Transverse colon (tissue), 4 donors: ENCODE data around the gene FMNL2. TPM values are rescaled to one million over a fixed set of nuclear protein-coding genes. Genes with fewer than 3 reads are reported as not detected.
A peak's percentile ranks its signal among the peaks of the same experiment; 100 is the strongest.

ENCODE experiments used
- DNase-seq: peaks from one replicate; pipeline ENCODE4 v3.0.0-alpha.2; 2019
- H3K27ac ChIP-seq, 4 donors: fragments of 200-600 bp; sonication (generic); 2 replicates each; pipeline ENCODE4 v1.5.1; 2016 to 2018; ENCODE audit warnings: inconsistent platforms in 4 of 4
- H3K27me3 ChIP-seq: fragments of 200-600 bp; sonication (generic); 2 replicates; pipeline ENCODE4 v1.5.1; 2017; ENCODE audit warnings: inconsistent platforms
- H3K36me3 ChIP-seq, 4 donors: fragments of 200-600 bp; sonication (generic); 2 replicates each; pipeline ENCODE4 v1.5.1; 2017 to 2019; ENCODE audit warnings: inconsistent platforms in 4 of 4
- H3K4me1 ChIP-seq, 4 donors: fragments of 200-600 bp; sonication (generic); 2 replicates each; pipeline ENCODE4 v1.5.1; 2017 to 2020; ENCODE audit warnings: inconsistent platforms in 4 of 4
- H3K4me3 ChIP-seq, 4 donors: fragments of 200-600 bp; sonication (generic); 1 replicate in 1 of 4; 2 replicates in 3 of 4; pipeline versions ENCODE4 v1.5.1 to v1.6.1; 2017 to 2019; ENCODE audit warnings: inconsistent platforms in 4 of 4
- H3K9me3 ChIP-seq, 2 donors: fragments of 200-600 bp; sonication (generic); 2 replicates each; pipeline ENCODE4 v1.5.1; 2017 to 2019; ENCODE audit warnings: inconsistent platforms in 2 of 2
- CTCF ChIP-seq, 5 experiments: fragments of 200-600 bp in 3 of 5; fragments of 450-650 bp in 2 of 5; sonication (generic) in 3 of 5; IDR thresholded peaks; 1 replicate in 2 of 5; 2 replicates in 3 of 5; pipeline ENCODE4 v1.5.1; 2016 to 2017; ENCODE audit warnings: antibody characterized with exemption in 5 of 5, inconsistent platforms in 3 of 5, mild to moderate bottlenecking in 2 of 5, moderate library complexity in 1 of 5
- EP300 ChIP-seq: sonication (generic); formaldehyde crosslinking; IDR thresholded peaks from one replicate; pipeline ENCODE4 v1.6.1; 2017; ENCODE audit warnings: antibody characterized with exemption, low read depth
- POLR2A ChIP-seq: fragments of 450-650 bp; IDR thresholded peaks from one replicate; pipeline ENCODE4 v1.6.1; 2016; ENCODE audit warnings: antibody characterized with exemption, mild to moderate bottlenecking, moderate library complexity
- POLR2AphosphoS5 ChIP-seq, 3 donors: sonication (generic); formaldehyde crosslinking; IDR thresholded peaks; one replicate each; pipeline ENCODE4 v1.6.1; 2016; ENCODE audit warnings: antibody characterized with exemption in 3 of 3
- WGBS, 2 donors: methylation state at CpG; one replicate each; pipeline ENCODE4 v1.1.5; 2018; ENCODE audit warnings: low coverage in 1 of 2; 5-methylcytosine and 5-hydroxymethylcytosine counted together
- in situ Hi-C, 4 donors: fragments of 200-750 bp; cut with MboI; loops; one replicate each; pipeline versions ENCODE4 v1.15.0 to v1.15.1; 2017; ENCODE audit warnings: low sequenced_read_pairs in 3 of 4, low pct_ligation_motif_present in 1 of 4, low pct_unique_long_range_greater_than_20kb in 1 of 4
- intact Hi-C: fragments of 100-400 bp; cut with DNase I; formaldehyde crosslinking; loops from one replicate; pipeline ENCODE4 v1.15.1; 2023; ENCODE audit warnings: low total_unique reads
- total RNA-seq, 4 donors: library from RNA; depleted of rRNA; stranded (reverse); fragments of >200 nt; gene quantifications; one replicate each; pipeline ENCODE4 v1.1.0, GENCODE V29; 2016

FMNL2 gene
- total RNA-seq, 4 donors from 2014 or later, result 9.2 to 31.4 (median 23.9) TPM

- Histone ChIP-seq H3K4me3 (no peak overlapping the region), H3K27ac (peak overlapping the region; percentile 47 to 61 (median 52)), H3K36me3 (no peaks in the 10 kb centered on the region), H3K4me1 (peaks cover 0 to 21% (median 2%) of the 10 kb centered on the region in 4 donors), H3K9me3 (no peaks in the 10 kb centered on the region), H3K27me3 (no peaks in the 10 kb centered on the region)
- WGBS, 2 donors, result 45 to 48% methylated on average over 7 to 8 of the region's 8 CpGs
- intact Hi-C loops (no loop called here), in situ Hi-C loops (no loop called here)
- peak; percentile 48 for DNase-seq
- TF ChIP-seq POLR2AphosphoS5 (IDR thresholded peaks at IDR 0.05), result peak; percentile 6 to 45 (median 40)
- TF ChIP-seq EP300, result no peak
Measured at GRCh38 chr2:152421521-152422370, 86.8 kb downstream of the FMNL2 start.

GRCh38 chr2:152423684-152424083 lies 88.7 kb downstream of the FMNL2 start:
- H3K27ac ChIP-seq, result no peak overlapping the region
- in situ Hi-C loops, result no loop called here
- H3K9me3 ChIP-seq, result no peaks in the 10 kb centered on the region
- no peaks in the 10 kb centered on the region for H3K27me3 ChIP-seq
- no peak for TF ChIP-seq CTCF (IDR thresholded peaks at IDR 0.05)
- TF ChIP-seq POLR2AphosphoS5 (IDR thresholded peaks at IDR 0.05), result no peak
- TF ChIP-seq POLR2A, result no peak
- TF ChIP-seq EP300, result no peak
- no peaks in the 10 kb centered on the region for H3K36me3 ChIP-seq
- H3K4me1 ChIP-seq, result peaks cover 0 to 30% (median 2%) of the 10 kb centered on the region in 4 donors
- no peak for DNase-seq
- H3K4me3 ChIP-seq, result no peak overlapping the region
- intact Hi-C loops, result no loop called here

GRCh38 chr2:152425765-152426727 lies 91.1 kb downstream of the FMNL2 start:
- no peak for DNase-seq
- no peaks in the 10 kb centered on the region for H3K27me3 ChIP-seq
- 71 to 73% methylated on average over 5 to 8 of the region's 8 CpGs for WGBS, 2 donors
- H3K27ac ChIP-seq, result no peak overlapping the region
- intact Hi-C loops, result no loop called here
- peaks cover 0 to 26% (median 2%) of the 10 kb centered on the region in 4 donors for H3K4me1 ChIP-seq
- no peak overlapping the region for H3K4me3 ChIP-seq
- TF ChIP-seq EP300 (no peak), CTCF (IDR thresholded peaks at IDR 0.05) (no peak), POLR2AphosphoS5 (IDR thresholded peaks at IDR 0.05) (no peak), POLR2A (no peak)
- in situ Hi-C loops, result no loop called here
- H3K36me3 ChIP-seq, result no peaks in the 10 kb centered on the region
- no peaks in the 10 kb centered on the region for H3K9me3 ChIP-seq

- H3K27ac ChIP-seq, result no peak overlapping the region
- peaks cover 0 to 20% (median 0%) of the 10 kb centered on the region in 4 donors for H3K4me1 ChIP-seq
- in situ Hi-C loops, result no loop called here
- H3K36me3 ChIP-seq, result no peaks in the 10 kb centered on the region
- TF ChIP-seq POLR2AphosphoS5 (IDR thresholded peaks at IDR 0.05) (no peak), CTCF (IDR thresholded peaks at IDR 0.05) (no peak), EP300 (no peak), POLR2A (no peak)
- H3K9me3 ChIP-seq, result no peaks in the 10 kb centered on the region
- WGBS, 2 donors, result 84 to 86% methylated on average over 4 of the region's 4 CpGs
- no peak overlapping the region for H3K4me3 ChIP-seq
- H3K27me3 ChIP-seq, result no peaks in the 10 kb centered on the region
- no peak for DNase-seq
- intact Hi-C loops, result no loop called here
Measured at GRCh38 chr2:152426801-152427200, 91.8 kb downstream of the FMNL2 start.
